Vagina (tissue), 2 donors: ENCODE results near the gene GFOD1. TPM values are rescaled to one million over a fixed set of nuclear protein-coding genes. Genes with fewer than 3 reads are reported as not detected.

Experiments
- DNase-seq, 2 donors: peaks; one replicate each; pipeline ENCODE4 v3.0.0-alpha.2; 2017; ENCODE audit errors: extremely low spot score in 2 of 2
- H3K27ac ChIP-seq: fragments of 200-600 bp; sonication (generic); one replicate; pipeline ENCODE4 v1.5.1; 2019
- H3K27me3 ChIP-seq: fragments of 200-600 bp; sonication (generic); one replicate; pipeline ENCODE4 v1.5.1; 2019
- H3K36me3 ChIP-seq, 2 donors: fragments of 200-600 bp; sonication (generic); one replicate each; pipeline ENCODE4 v1.5.1; 2017 to 2019
- H3K4me1 ChIP-seq: fragments of 200-600 bp; sonication (generic); one replicate; pipeline ENCODE4 v1.5.1; 2019
- H3K4me3 ChIP-seq, 2 donors: fragments of 200-600 bp; sonication (generic); 1 replicate in 1 of 2; 2 replicates in 1 of 2; pipeline ENCODE4 v1.5.1; 2016 to 2019
- H3K9me3 ChIP-seq: fragments of 200-600 bp; sonication (generic); one replicate; pipeline ENCODE4 v1.5.1; 2019
- CTCF ChIP-seq, 3 experiments: fragments of 450-650 bp in 2 of 3; fragments of 200-600 bp in 1 of 3; sonication (generic) in 1 of 3; IDR thresholded peaks; one replicate each; pipeline ENCODE4 v1.5.1; 2017 to 2019; ENCODE audit warnings: antibody characterized with exemption in 3 of 3, mild to moderate bottlenecking in 2 of 3, moderate library complexity in 2 of 3
- POLR2A ChIP-seq, 2 donors: fragments of 450-650 bp; IDR thresholded peaks; one replicate each; pipeline ENCODE4 v1.6.1; 2017; ENCODE audit warnings: antibody characterized with exemption in 2 of 2, mild to moderate bottlenecking in 2 of 2, moderate library complexity in 2 of 2
- POLR2AphosphoS5 ChIP-seq, 2 donors: sonication (generic); formaldehyde crosslinking; IDR thresholded peaks; one replicate each; pipeline ENCODE4 v1.9.0; 2017; ENCODE audit warnings: antibody characterized with exemption in 2 of 2, mild to moderate bottlenecking in 2 of 2, low read depth in 1 of 2; ENCODE audit not compliant: insufficient read depth in 1 of 2
- intact Hi-C: fragments of 100-400 bp; cut with DNase I; formaldehyde crosslinking; loops from one replicate; pipeline ENCODE4 v1.15.1; 2023
- total RNA-seq: library from RNA; depleted of rRNA; stranded (reverse); fragments of >200 nt; gene quantifications from one replicate; pipeline ENCODE4 v1.2.3, GENCODE V29; 2016

Gene GFOD1
- total RNA-seq, 1 donor from 2014 or later = 16.9 TPM

GRCh38 chr6:13377054-13377758 lies 110.2 kb downstream of the GFOD1 start:
- H3K4me1 ChIP-seq = peaks cover 13% of the 10 kb centered on the region
- intact Hi-C loops = loop anchor here (10.0 kb wide), 1 partner anchor 108 kb away; the partner anchor contains the start of gene GFOD1
- H3K27me3 ChIP-seq = no peaks in the 10 kb centered on the region
- no peak overlapping the region for H3K27ac ChIP-seq
- H3K36me3 ChIP-seq = no peaks in the 10 kb centered on the region
- TF ChIP-seq POLR2AphosphoS5 (IDR thresholded peaks at IDR 0.05; ENCODE audit: insufficient read depth in 1 of 2, low read depth in 1 of 2) = no peak
- no peak for TF ChIP-seq POLR2A (IDR thresholded peaks at IDR 0.05)
- TF ChIP-seq CTCF (IDR thresholded peaks at IDR 0.05) = no peak
- DNase-seq = no peak
- H3K4me3 ChIP-seq = no peak overlapping the region
- H3K9me3 ChIP-seq = no peaks in the 10 kb centered on the region

GRCh38 chr6:13375360-13375878 lies 112.0 kb downstream of the GFOD1 start:
- no peaks in the 10 kb centered on the region for H3K9me3 ChIP-seq
- TF ChIP-seq POLR2A (IDR thresholded peaks at IDR 0.05) (no peak), CTCF (IDR thresholded peaks at IDR 0.05) (no peak), POLR2AphosphoS5 (IDR thresholded peaks at IDR 0.05; ENCODE audit: insufficient read depth in 1 of 2, low read depth in 1 of 2) (no peak)
- no peaks in the 10 kb centered on the region for H3K36me3 ChIP-seq
- DNase-seq = no peak
- no peak overlapping the region for H3K4me3 ChIP-seq
- intact Hi-C loops = loop anchor here (10.0 kb wide), 1 partner anchor 109 kb away; the partner anchor contains the start of gene GFOD1
- no peaks in the 10 kb centered on the region for H3K27me3 ChIP-seq
- H3K4me1 ChIP-seq = peaks cover 30% of the 10 kb centered on the region
- no peak overlapping the region for H3K27ac ChIP-seq

GRCh38 chr6:13373919-13374318 lies 113.5 kb downstream of the GFOD1 start:
- no peak for DNase-seq
- no peaks in the 10 kb centered on the region for H3K9me3 ChIP-seq
- H3K27me3 ChIP-seq = no peaks in the 10 kb centered on the region
- no peaks in the 10 kb centered on the region for H3K36me3 ChIP-seq
- no peak overlapping the region for H3K4me3 ChIP-seq
- H3K4me1 ChIP-seq = peaks cover 28% of the 10 kb centered on the region
- TF ChIP-seq CTCF (IDR thresholded peaks at IDR 0.05) (no peak), POLR2AphosphoS5 (IDR thresholded peaks at IDR 0.05; ENCODE audit: insufficient read depth in 1 of 2, low read depth in 1 of 2) (no peak), POLR2A (IDR thresholded peaks at IDR 0.05) (no peak)
- H3K27ac ChIP-seq = no peak overlapping the region
- intact Hi-C loops = loop anchor here (10.0 kb wide), 1 partner anchor 111 kb away; the partner anchor contains the start of gene GFOD1

- Histone ChIP-seq H3K4me3 (no peak overlapping the region), H3K27ac (no peak overlapping the region), H3K9me3 (no peaks in the 10 kb centered on the region), H3K4me1 (peaks cover 32% of the 10 kb centered on the region), H3K27me3 (no peaks in the 10 kb centered on the region), H3K36me3 (no peaks in the 10 kb centered on the region)
- intact Hi-C loops = loop anchor here (10.0 kb wide), 1 partner anchor 111 kb away; the partner anchor contains the start of gene GFOD1
- DNase-seq = no peak
- TF ChIP-seq POLR2A (IDR thresholded peaks at IDR 0.05) = no peak
- TF ChIP-seq CTCF (IDR thresholded peaks at IDR 0.05) = no peak
- no peak for TF ChIP-seq POLR2AphosphoS5 (IDR thresholded peaks at IDR 0.05; ENCODE audit: insufficient read depth in 1 of 2, low read depth in 1 of 2)
Measured at GRCh38 chr6:13373488-13373886, 113.9 kb downstream of the GFOD1 start.
